Hindlimb muscle (tissue), 1 donor: ENCODE results near the gene STPG3. TPM values are rescaled to one million over a fixed set of nuclear protein-coding genes. Genes with fewer than 3 reads are reported as not detected.
A peak's percentile ranks its signal among the peaks of the same experiment; 100 is the strongest.

Experiments
- DNase-seq: peaks from one replicate; pipeline ENCODE4 v3.0.0-alpha.2; 2013
- polyA plus RNA-seq: library from polyadenylated mRNA; unstranded; fragments of 120-200 nt; gene quantifications from one replicate; pipeline ENCODE4 v1.2.1, GENCODE V29; 2013; ENCODE audit not compliant: insufficient read length

Gene STPG3
- polyA plus RNA-seq, result not detected

- no peak for DNase-seq
Observed at GRCh38 chr9:137251194-137251461, at the start of gene STPG3. TSS of gene STPG3 (plus strand) at chr9:137251286. CDS start at chr9:137251287, 1 bp downstream.

- DNase-seq, result no peak
Observed at GRCh38 chr9:137202966-137203365, 48.1 kb upstream of the STPG3 start.

GRCh38 chr9:137204731-137205125 lies 46.4 kb upstream of the STPG3 start:
- DNase-seq, result no peak

GRCh38 chr9:137205126-137206069 lies 45.7 kb upstream of the STPG3 start, which contains the start of the genes NDOR1 and TMEM203:
TSS of gene NDOR1 (plus strand) at chr9:137205700. CDS start at chr9:137205778, 78 bp downstream.
TSS of gene TMEM203 (minus strand) at chr9:137205648. CDS start at chr9:137205414, 234 bp downstream.
- peak; percentile 94 for DNase-seq

- DNase-seq, result no peak
Observed at GRCh38 chr9:137206602-137207001, 44.5 kb upstream of the STPG3 start.

- DNase-seq, result no peak
Observed at GRCh38 chr9:137211532-137211931, 39.6 kb upstream of the STPG3 start.

GRCh38 chr9:137212520-137212919 lies 38.6 kb upstream of the STPG3 start:
- no peak for DNase-seq

- DNase-seq, result no peak
Observed at GRCh38 chr9:137213160-137214060, 37.7 kb upstream of the STPG3 start.

GRCh38 chr9:137214620-137215019 lies 36.5 kb upstream of the STPG3 start:
- no peak for DNase-seq

- DNase-seq, result no peak
Observed at GRCh38 chr9:137215196-137215986, 35.7 kb upstream of the STPG3 start.

- no peak for DNase-seq
Observed at GRCh38 chr9:137216188-137216965, 34.7 kb upstream of the STPG3 start.

GRCh38 chr9:137217276-137218211 lies 33.5 kb upstream of the STPG3 start:
- DNase-seq, result no peak

- no peak for DNase-seq
Observed at GRCh38 chr9:137218212-137218753, 32.8 kb upstream of the STPG3 start.

- no peak for DNase-seq
Observed at GRCh38 chr9:137218754-137219271, 32.3 kb upstream of the STPG3 start.

GRCh38 chr9:137219757-137220316 lies 31.2 kb upstream of the STPG3 start:
- no peak for DNase-seq

- DNase-seq, result no peak
Observed at GRCh38 chr9:137220317-137221094, 30.6 kb upstream of the STPG3 start.

- no peak for DNase-seq
Observed at GRCh38 chr9:137221095-137221505, 30.0 kb upstream of the STPG3 start.

GRCh38 chr9:137221506-137222111 lies 29.5 kb upstream of the STPG3 start:
- no peak for DNase-seq
